Thyroid gland (tissue), 4 donors: ENCODE results near the gene SLC25A21.

Experiments
- CTCF ChIP-seq, 6 experiments: fragments of 200-600 bp in 3 of 6; fragments of 450-650 bp in 3 of 6; sonication (generic) in 3 of 6; IDR thresholded peaks; one replicate each; pipeline ENCODE4 v1.5.1; 2016 to 2019; ENCODE audit warnings: antibody characterized with exemption in 6 of 6, mild to moderate bottlenecking in 2 of 6, inconsistent platforms in 1 of 6, moderate library complexity in 1 of 6
- POLR2A ChIP-seq, 2 donors: fragments of 450-650 bp; IDR thresholded peaks; one replicate each; pipeline ENCODE4 v1.6.1; 2017; ENCODE audit warnings: antibody characterized with exemption in 2 of 2, mild to moderate bottlenecking in 2 of 2, moderate library complexity in 1 of 2

GRCh38 chr14:36702474-36702873, 469.9 kb downstream of the SLC25A21 start:
- no peak for TF ChIP-seq CTCF (IDR thresholded peaks at IDR 0.05)
- no peak for TF ChIP-seq POLR2A (IDR thresholded peaks at IDR 0.05)
